CD4-positive, alpha-beta T cell treated with Interleukin-21 for 1 hour (primary cell): Measurements from ENCODE around the gene SUFU.

Experiments used
- DNase-seq: peaks from one replicate; pipeline ENCODE4 v3.0.0-alpha.2; 2020

Gene SUFU

GRCh38 chr10:102554531-102554930, 50.8 kb downstream of the SUFU start:
- no peak for DNase-seq

- DNase-seq = no peak
Measured at GRCh38 chr10:102555781-102556328, 52.1 kb downstream of the SUFU start.

DNA sequence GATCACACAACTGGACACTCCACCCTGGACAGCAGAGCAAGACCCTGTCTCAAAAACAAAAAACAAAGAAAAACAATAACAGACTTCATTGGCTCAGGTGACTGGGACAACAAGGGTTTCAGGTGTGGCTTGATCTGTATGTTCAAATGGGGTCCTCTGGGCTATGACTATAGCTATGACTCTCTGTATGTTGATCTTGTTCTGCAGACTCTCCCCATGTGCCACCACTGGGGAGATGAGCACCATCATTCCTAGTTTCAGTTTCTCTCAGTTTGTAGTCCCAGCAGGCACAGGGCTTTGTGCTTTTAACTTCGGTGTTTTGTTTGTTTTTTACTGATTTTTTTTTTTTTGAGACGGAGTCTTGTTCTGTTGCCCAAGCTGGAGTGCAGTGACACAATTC, 53.8 kb downstream of the SUFU start:
- no peak for DNase-seq

DNA sequence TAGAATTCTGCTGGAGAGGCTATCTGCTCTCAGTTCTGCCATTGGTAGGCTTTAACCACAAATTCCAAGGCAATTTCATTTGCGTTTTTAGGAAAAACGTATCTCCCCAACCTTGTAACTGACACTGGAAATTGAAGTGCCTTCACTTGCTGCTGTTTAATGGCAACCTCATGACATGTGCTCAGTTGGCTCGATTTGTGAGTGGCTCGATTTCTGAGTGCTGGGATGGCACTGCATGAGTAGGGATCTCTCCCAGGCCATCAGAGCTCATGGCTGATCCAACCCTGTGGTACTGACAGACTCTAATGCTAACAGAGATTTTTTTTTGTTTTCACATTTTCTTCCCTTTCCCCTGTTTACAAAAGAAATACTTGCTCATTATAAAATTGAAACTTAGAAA, 56.0 kb downstream of the SUFU start:
- no peak for DNase-seq

DNA sequence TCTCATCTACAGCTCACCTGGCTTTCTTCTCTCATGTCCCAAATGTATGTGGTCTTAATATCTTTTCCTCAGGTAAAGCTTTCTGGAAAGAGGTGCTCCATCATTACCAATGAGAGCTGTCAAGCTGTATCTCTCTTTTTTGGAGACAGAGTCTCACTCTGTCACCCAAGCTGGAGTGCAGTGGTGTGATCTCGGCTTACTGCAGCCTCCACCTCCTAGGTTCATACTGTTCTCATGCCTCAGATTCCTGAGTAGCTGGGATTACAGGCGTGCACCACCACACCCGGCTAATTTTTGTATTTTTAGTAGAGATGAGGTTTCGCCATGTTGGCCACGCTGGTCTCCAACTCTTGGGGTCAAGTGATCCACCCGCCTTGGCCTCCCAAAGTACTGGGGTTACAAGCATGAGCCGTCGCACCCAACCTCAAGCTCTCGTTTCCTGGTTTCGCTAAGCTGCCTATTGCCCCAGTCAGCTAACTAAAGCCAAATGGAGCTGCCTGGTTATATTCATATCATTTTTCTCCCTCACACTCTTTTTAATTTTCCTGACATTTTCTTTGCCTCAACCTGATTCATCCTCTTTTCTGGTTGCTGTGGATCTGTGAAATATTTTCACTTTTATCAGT, 60.5 kb downstream of the SUFU start:
- no peak for DNase-seq

DNA sequence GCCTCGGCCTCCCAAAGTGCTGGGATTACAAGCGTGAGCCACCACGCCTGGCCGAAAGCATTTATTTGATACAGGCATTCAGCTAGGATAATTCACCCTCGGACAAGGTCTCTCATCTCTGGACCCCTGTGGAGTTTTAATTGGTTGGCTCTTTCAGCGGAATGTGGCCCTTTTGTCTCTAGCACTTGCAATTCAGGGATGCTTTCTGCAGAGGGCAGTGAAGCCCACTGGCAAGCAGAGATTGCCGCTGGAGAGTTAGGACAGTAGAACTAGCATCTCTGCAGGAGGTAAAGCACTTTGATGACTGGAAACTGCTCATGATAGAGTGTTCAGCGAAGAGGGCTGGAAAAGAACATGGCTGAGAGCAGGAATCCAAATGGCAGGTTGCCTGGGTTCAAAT, 62.0 kb downstream of the SUFU start:
- no peak for DNase-seq

- no peak for DNase-seq
Measured at GRCh38 chr10:102578782-102579181, 75.0 kb downstream of the SUFU start.

DNA sequence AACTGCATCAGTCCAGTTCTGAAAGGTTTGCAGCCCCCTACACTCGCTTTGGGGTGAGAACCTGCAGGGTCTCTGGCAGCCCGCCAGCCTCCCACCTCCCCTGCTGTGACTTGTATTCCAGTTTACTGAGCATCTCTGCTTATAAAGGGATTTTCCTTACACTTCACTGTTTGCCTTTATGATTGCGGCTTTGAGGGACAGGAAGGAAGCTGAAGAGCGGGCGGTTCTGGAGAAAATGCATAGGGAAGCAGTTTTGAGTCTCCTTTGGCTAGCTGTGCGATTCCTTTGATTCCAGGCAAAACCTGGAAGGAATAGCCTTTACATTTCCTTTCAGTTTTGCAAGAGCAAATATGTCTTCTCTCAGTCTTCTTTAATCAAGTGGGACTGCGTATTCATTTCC, 75.6 kb downstream of the SUFU start:
- no peak for DNase-seq

DNA sequence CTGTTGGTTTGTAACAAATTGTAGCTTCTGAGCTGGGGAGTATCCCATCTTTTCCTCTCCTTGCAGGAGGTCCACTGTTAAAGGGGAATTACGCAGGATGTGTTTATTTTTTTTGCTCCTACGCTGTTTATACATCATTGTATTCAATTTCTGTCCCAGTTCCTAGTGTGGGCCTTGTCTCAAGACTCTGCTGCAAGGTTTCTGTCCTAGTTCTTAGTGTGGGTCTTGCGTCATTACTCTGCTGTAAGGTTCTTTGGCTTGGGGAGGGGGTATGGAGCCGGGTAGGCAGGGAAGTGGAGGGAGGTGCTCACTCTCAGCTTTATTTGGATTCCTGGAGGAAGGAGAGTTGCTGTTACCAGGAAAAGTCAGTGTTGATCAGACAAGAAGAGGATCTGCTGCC, 76.5 kb downstream of the SUFU start:
- no peak for DNase-seq

DNA sequence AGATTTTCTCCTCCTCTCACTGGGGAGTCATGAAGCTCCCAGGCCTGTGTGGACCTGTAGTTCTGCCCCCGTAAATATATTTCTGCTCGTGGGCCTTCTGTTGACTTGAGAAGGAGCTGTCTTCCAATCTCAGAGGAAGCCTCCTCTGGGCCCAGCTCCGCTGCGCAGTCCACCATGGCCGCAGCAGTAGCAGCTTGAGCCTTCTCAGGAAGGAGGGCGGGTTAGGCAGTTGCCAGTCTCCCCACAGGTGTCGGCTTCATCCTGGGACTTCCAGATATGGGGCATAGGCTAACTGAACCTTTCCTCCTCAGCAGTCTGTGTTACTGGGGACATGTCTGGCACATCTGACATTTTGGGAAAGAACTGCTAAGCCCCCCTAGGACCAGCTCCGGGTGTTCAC, 77.6 kb downstream of the SUFU start:
- no peak for DNase-seq

GRCh38 chr10:102581981-102582580, 78.3 kb downstream of the SUFU start:
- DNase-seq = no peak

GRCh38 chr10:102583435-102584417, 80.0 kb downstream of the SUFU start:
- DNase-seq = peak; percentile 87

DNA sequence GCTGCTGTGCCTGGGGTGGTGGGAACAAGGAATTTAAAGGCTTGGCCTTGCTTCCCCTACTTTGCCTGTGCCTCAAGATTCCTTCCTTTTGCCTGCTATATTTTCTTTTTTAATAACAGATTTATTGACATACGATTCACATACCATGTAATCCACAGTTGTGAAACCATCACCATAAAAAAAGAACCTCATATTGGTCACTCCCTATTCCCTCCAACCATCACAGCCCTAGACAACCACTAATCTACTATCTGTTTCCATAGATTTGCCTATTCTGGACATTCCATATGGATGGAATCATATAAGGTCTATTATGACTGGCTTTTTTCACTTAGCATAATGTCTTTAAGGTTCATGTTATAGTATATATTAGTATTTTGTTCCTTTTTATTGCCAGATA, 81.3 kb downstream of the SUFU start:
- DNase-seq = no peak

GRCh38 chr10:102586858-102587257, 83.1 kb downstream of the SUFU start:
- DNase-seq = no peak

DNA sequence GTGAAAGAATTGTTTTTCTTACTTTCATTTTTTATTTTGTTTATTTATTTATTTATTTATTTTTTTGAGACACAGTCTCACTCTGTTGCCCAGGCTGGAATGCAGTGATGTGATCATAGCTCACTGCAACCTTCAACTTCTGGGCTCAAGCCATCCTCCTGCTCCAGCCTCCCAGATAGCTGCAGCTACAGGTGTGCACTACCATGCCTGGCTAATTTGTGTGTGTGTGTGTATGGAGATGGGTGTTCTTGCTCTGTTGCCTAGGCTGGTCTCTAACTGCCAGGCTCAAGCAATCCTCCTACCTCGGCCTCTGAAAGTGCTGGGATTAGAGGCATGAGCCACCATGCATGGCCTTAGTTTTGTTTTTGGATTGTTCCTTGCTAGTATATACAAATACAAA, 85.1 kb downstream of the SUFU start:
- DNase-seq = no peak

GRCh38 chr10:102593074-102593803, 89.5 kb downstream of the SUFU start:
- DNase-seq = no peak

DNA sequence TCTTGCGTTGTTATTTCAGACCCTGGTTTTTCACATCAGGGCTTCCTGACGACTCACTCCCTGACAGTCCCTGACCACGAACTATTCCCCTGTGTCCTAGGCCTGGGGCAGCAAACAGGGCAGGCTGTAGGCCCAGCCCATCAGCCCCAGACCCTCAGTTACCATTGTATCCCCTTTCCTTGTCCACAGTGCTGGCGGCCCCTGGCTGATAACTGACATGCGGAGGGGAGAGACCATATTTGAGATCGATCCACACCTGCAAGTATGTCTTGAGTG, 90.0 kb downstream of the SUFU start:
- DNase-seq = no peak

DNA sequence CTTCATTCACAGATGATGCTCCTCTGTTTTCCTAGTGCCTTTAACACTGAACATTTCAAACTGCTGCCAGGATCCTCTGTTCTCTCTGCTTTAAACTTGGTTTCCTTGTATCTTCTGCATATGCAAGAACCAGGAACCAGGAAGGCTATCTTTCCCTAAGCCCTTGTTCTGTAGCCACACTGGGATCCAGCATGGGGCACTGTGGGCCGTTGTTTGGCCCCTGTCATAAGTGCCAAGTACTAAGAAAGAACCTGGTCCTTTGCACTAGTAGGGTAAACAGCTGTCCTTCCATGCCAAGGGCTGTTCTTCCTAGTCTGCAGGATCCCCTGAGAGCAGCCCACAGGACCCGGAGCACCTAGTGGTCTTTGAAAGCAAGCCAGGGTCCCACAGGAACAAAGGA, 91.5 kb downstream of the SUFU start:
- DNase-seq = no peak

GRCh38 chr10:102595897-102596296, 92.1 kb downstream of the SUFU start:
- DNase-seq = no peak

DNA sequence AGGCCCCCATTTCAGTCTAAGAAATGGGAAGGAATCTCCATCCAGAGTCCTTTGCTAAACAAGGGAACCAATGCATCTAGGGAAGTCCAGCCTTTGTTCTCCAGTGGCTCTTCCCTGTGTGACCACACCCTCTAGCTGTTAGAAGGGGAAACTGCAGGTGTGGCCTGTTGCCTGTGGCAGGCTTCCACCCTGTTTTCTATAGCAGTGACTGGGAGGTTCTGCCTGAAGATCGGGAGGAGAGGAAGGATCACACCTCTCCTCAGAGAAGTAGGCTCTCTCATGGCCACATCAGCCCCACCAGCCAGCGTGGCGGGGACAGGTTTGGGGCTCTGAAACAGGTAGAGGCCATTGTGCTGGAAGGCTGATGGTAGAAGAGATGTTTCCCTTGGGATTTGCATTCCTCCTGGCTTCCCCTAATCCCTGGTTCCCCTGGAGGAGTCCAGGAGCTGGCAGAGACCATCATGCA, 92.8 kb downstream of the SUFU start:
- DNase-seq = peak; percentile 36

DNA sequence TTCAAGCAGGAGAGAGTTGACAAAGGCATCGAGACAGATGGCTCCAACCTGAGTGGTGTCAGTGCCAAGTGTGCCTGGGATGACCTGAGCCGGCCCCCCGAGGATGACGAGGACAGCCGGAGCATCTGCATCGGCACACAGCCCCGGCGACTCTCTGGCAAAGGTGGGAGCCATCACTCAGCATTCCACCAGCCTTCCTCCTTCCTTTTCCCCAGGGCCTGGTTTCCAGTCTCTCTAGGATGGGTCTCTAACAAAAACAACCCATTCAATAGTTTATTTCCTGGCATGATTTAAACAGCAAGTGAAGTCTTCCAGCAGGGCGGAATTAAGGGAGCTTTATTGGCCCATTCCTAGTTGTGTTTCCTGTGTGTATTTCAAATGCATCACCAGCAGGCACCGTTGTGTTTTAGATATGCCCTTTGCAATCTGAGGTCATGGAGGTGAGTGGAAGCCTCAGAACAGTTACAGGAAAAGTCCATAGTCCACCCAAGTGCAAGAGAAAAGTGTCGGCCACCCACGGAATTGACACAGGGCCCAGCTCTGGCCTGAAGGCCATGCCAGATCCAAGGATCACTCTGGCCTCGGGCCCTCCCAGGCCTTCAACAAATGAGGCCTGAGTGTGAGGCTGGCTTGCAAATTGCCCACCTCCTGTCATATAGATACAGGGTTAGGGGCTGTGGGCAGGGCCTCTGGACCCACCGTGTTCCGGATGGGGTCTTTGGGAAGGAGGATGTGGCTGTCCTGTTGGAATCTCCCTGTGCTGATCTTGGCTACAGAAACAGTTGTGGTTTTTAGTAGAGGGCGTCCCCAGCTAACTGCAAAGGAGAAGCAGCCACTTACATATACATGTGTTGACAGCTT, 93.6 kb downstream of the SUFU start:
- no peak for DNase-seq

DNA sequence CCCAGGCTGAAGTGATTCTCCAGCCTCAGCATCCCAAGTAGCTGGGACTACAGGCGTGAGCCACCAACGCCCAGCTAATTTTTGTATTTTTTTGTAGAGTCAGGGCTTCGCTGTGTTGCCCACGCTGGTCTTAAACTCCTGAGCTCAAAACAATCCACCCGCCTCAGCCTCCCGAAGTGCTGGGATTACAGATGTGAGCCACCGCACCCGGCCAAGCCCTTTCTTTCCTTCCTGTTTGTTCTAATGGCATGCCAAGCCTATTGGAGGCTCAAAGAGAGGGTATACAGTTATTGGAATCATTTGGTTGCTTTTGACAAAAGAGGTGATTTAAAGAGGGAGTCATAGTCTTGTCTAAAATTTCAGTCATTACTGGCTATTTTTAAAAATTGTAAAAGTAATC, 94.5 kb downstream of the SUFU start:
- no peak for DNase-seq
